Activated CD4-positive, alpha-beta T cell treated with anti-CD3 and anti-CD28 coated beads, Interleukin-2, amount 50 U/mL, for 48 hours (primary cell): ENCODE results near the gene NFS1.
"Not testable (repeated sequence)": the region's sequence is repeated elsewhere in the genome, so short reads cannot be mapped to it uniquely, and the experiment has no call there.

Experiments
- DNase-seq, 2 experiments: peaks; one replicate each; pipeline ENCODE4 v3.0.0-alpha.2; 2020

NFS1 gene

GRCh38 chr20:35706591-35707529 is 7.7 kb upstream of the NFS1 start:
- DNase-seq = not testable (repeated sequence)

DNA sequence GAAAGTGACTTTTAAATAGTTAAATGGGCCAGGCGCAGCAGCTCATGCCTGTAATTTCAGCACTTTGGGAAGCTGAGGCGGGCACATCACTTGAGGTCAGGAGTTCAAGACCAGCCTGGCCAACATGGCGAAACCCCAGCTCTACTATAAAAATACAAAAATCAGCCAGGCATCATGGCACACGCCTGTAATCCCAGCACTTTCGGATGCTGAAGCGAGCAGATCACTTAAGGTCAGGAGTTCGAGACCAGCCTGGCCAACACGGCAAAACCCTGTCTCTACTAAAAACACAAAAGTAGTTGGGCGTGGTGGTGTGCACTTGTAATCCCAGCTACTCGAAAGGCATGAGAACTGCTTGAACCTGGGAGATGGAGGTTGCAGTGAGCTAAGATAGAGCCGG is 6.7 kb upstream of the NFS1 start:
- DNase-seq = not testable (repeated sequence)

- DNase-seq = no peak
These were observed 5.5 kb upstream of the NFS1 start for GRCh38 chr20:35704514-35705261.

GRCh38 chr20:35702824-35703695 is 3.9 kb upstream of the NFS1 start:
- DNase-seq = no peak

DNA sequence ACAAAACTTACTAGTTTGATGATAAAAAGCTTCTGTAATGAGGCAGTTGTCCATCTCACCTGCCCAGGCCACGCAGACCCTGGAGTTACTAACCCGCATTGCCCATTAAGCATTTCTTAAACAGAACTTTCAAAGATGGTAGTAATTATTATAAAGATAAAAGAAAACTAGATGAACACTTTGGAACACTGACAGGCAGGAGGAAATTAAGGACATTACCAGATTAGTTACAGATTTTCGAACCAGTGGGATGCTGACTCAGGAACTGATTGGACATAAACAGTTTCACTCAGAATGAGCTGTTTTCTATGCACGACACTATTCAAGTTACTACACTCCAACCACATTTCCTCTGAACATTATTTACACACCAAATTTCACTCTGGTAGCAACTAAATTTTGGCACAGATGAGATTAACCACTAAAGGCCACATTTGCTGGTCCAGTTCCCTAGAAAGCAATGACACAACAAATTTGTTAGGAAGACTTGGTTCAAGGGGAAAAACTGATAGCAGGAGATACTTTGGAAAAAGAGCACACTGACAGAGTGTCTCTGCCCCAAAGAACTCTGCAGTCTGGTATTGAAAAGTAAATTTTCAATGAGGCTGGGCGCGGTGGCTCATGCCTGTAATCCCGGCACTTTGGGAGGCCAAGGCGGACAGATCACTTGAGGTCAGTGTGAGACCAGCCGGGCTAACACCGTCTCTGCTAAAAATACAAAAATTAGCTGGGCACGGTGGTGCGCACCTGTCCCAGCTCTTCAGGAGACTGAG is 3.1 kb upstream of the NFS1 start:
- no peak for DNase-seq

DNA sequence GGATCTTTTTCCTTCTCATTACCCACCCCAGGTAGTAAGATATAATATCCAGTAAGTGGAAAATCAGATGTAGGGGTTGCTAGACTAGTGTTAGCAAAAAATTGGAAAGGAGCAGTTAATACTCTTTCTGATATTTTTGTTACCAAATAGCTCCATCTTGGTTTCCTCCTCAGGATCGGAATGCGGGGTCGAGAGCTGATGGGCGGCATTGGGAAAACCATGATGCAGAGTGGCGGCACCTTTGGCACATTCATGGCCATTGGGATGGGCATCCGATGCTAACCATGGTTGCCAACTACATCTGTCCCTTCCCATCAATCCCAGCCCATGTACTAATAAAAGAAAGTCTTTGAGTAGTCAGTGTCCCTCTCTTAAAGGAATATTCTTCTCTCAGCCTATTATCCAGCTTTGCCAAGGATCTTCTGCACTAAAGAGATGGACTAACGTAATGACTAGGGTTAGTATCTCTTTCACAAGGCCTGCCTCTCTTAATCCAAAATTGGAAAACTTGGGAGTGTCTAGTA is 1.5 kb upstream of the NFS1 start:
- no peak for DNase-seq

- DNase-seq = no peak
These were observed 939 bp upstream of the NFS1 start for GRCh38 chr20:35699957-35700624.

DNA sequence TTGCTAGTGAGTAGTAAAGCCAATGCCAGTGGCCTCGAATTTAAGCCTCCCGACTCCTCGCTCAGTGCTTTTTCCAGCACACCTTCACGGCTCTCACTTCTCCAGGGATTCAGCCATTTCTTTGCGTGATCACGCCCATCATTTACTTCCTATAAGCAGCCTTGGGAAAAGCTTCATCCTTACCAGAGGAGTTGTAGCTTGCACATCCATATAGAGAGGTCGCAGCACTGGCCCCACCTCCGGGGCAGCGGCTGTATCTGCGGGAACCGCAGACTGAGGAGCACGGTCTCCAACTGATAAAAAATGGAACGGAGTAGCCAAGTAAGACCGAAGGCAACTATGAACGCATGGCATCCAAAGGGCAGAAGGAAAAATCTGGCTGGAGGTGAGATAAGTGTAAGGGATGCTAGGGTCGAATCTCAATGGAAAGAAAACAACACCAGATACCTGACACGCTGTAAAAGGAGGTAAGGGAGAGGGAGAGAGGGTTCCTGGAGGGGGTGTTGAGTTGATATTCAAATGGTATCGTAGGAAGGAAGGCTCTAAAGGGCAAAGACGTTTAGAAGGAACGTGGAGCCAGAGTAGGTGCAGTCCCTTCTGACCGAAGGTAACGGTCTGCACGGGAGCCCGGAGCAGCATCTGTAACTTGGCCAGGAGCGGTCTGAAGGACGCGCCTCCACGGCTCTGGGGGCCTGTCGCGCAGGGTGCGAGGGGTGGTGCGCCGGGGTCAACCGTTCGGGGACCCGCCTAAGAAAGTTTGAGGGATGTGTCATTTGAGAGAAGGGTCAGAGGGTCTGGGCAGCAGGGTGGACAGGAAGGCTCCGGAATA is 640 bp downstream of the NFS1 start:
- no peak for DNase-seq

GRCh38 chr20:35697696-35698297 is 1.4 kb downstream of the NFS1 start:
- DNase-seq = no peak

- DNase-seq = no peak
These were observed 3.2 kb downstream of the NFS1 start for GRCh38 chr20:35695978-35696377.

DNA sequence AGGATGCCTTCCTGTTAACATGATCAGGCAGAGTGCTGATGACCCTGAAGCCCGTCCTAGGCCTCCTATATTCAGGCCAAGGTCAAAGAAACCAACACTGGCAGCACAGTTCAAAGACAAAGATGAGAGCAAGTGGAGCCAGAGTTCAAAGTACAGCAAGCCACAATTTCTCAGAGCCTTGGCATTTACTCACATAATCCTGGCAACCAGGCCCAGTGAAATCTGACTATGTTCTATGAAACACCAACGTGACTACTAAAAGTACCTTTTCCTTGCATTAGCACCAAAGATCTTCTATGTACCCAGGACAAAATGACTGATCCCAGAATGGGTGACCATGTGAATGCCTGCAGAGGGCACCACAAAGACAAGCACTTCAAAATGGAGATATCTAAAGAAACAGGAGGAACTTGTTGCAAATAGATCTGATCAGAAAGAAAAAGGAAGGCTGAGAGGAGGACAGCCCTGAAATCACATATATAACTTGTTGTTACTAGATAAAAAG is 3.9 kb downstream of the NFS1 start:
- DNase-seq = no peak

- no peak for DNase-seq
These were observed 8.9 kb downstream of the NFS1 start for GRCh38 chr20:35690265-35690664.

DNA sequence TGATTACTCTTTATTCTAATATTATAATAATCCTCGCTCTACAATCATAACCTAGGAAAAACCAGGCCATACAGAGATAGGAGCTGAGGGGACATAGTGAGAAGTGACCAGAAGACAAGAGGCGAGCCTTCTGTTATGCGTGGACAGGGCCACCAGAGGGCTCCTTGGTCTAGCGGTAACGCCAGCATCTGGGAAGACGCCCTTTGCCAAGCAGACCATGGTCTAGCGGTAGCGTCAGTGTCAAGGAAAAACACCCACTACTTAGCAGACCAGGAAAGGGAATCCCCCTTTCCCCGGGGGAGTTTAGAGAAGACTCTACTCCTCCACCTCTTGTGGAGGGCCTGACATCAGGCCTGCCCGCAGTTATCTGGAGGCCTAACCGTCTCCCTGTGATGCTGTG is 12.3 kb downstream of the NFS1 start:
- peak in 1 of 2 experiments; percentile 21 for DNase-seq

DNA sequence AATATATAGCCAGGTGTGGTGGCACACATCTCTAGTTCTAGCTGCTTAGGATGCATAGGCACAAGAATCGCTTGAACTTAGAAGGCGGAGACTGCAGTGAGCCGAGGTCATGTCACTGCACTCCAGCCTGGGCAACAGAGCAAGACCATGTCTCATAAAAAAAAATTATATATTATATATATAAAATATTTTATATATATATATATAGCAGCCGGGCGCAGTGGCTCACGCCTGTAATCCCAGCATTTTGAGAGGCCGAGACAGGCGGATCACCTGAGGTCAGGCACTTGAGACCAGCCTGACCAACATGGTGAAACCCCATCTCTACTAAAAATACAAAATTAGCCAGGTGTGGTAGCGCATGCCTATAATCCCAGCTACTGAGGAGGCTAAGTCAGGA is 13.8 kb downstream of the NFS1 start:
- not testable (repeated sequence) for DNase-seq

DNA sequence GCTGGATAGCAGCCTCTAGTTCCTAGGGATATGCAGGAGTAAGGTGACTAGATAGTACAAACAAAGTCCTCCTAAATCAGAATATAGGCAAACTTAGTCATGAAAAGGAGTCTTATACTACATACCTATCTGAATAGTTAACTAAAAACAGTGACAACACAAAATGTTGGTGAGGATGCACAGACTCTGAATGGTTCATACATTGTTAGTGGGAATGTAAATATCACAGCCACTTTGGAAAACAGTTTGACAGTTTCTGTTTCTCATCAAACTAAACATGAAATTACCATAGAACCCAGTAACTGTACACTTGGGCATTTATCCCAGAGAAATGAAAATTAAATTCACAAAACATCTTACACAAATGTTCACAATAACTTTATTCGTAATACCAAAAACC is 17.2 kb downstream of the NFS1 start:
- no peak for DNase-seq

DNA sequence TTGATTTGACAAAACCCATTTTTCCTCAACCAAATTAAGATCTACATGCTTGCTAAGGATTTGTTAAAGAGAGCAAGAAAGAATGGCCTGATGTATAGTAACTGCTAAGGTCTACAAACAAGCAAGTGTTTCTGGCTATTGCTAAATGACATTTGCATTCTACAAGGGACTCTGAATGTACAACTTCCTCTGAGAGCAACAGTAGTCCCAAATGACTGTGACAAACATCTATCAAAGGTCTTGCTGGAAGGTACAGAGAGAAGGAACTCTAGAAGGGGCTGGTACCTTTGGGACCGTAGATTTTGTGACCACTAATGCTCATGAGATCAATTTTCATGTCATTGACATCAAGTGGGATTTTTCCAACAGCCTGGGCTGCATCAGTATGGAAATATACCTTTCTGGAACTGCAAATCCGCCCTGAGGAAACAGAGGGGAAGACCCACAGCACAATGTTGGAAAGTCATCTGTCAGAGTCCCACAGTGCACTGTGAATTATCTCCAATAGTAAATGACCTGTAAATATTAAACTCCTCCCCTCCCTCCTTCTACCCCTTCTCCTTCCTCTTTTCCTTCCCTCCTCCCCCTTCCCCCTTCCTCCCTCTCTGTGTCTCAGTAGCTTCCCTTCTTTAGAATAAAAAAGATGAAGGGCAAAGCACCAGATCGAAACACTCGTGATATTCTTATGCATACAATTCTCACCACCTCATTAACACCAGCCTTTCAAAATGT is 18.5 kb downstream of the NFS1 start:
- no peak for DNase-seq

DNA sequence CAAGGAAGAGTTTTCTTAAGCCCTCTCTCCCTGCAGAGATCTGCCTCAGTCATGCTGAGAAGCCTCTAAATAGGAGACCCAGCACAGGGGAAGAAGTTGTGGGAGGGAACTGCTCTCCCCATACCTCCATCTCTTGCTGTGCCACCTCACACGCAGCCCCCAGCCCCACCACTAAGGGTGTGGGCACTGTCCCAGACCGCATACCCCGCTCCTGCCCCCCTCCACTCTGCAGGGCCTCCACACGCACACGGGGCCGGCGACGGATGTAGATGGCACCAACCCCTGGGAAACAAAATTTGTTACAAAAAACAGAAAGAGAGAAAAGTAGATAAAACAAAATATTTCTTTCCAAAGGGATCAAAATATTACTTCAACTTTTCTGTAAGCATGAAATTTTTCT is 24.2 kb downstream of the NFS1 start:
- DNase-seq = no peak

DNA sequence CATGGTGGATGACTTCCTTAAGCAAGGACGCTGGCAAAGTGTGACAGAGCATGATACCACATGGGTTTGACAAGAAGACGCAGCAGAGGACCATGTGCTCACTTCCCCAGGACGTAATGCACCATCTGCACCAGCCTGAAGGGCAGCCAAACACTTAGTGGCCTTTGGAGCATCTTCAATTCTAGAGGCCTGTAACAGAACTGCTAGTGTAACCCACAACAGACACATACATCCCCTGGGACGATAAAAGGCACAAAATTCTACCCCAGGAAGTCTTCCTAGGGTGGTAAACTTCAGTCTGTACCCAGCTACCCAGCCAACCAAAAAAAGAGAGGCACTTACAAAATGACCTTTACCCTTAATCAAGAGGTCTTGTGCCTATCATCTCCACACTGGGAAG is 25.3 kb downstream of the NFS1 start:
- DNase-seq = no peak

DNA sequence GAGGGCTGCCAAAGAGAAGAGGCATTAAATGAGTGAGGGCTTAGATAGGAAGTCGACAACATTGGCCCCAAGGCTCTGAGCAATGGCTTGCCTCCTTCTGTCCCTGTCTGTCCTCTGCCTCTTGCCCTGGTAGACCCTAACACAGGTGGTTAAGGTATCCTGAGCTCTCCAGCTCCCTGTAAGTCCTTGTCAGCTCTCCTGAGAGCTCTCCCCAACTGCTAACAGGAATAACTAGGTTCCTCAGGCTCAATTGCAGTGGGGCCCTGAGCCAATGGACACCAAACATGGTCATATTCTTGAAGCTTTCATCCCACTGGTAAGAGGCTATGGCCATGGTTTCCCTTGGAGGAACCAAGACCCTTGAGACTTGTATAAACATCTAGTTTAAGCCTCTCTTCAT is 29.5 kb downstream of the NFS1 start:
- no peak for DNase-seq
